ENCODE measurements around the gene D2HGDH. TPM values are rescaled to one million over a fixed set of nuclear protein-coding genes. Genes with fewer than 3 reads are reported as not detected.

D2HGDH gene
- total and polyA plus RNA-seq, 10 of the 15 experiments (the other 5 are each of a cell fraction or from before 2014, with no cell fraction given), result 0.52 to 32.1 (median 11.0) TPM

DNA sequence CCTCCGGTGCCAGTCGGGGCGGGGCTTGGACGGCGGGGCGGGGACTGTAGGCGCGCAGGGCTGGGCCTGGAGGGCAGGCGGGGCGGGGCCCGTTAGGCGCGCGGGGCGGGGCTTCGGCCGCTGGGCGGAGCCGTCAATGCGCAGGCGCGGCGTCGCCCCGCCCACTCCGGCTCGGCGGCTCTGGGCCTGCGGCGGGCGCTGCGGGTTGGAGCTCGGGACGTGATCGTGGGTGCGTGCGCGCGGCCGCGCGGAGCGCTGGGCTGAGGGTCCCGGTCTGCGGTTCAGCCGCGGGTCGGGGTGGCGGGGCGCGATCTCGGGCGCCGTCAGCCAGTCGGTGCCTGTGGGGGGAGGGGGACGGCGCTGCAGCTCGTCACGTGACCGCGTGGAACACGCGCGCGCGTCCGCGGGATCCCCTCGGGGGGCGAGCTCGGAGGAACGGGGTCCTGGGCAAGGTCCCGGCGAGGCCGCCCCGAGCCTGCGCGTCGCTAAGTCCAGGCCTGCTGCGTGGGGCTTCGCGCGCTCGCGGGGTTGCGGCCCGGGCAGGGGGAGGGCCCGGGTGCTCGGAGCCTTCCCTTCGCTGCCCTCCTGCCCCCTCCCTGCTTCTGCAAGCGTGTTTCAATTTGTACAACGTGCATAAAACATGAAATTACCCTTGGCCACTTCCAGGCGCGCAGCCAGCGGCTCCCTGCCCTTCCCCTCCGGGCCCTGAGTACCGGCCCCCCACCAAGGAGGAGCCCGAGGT is at the start of gene D2HGDH (continued):
- TF ChIP-seq, protein P1, sequence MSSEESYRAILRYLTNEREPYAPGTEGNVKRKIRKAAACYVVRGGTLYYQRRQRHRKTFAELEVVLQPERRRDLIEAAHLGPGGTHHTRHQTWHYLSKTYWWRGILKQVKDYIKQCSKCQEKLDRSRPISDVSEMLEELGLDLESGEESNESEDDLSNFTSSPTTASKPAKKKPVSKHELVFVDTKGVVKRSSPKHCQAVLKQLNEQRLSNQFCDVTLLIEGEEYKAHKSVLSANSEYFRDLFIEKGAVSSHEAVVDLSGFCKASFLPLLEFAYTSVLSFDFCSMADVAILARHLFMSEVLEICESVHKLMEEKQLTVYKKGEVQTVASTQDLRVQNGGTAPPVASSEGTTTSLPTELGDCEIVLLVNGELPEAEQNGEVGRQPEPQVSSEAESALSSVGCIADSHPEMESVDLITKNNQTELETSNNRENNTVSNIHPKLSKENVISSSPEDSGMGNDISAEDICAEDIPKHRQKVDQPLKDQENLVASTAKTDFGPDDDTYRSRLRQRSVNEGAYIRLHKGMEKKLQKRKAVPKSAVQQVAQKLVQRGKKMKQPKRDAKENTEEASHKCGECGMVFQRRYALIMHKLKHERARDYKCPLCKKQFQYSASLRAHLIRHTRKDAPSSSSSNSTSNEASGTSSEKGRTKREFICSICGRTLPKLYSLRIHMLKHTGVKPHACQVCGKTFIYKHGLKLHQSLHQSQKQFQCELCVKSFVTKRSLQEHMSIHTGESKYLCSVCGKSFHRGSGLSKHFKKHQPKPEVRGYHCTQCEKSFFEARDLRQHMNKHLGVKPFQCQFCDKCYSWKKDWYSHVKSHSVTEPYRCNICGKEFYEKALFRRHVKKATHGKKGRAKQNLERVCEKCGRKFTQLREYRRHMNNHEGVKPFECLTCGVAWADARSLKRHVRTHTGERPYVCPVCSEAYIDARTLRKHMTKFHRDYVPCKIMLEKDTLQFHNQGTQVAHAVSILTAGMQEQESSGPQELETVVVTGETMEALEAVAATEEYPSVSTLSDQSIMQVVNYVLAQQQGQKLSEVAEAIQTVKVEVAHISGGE (CRISPR knock-in tag; IDR thresholded peaks at IDR 0.05), result no peak
- no peak for TF ChIP-seq BCL11A (IDR thresholded peaks at IDR 0.05; ENCODE audit: low read depth, low read length)
- no peak for TF ChIP-seq SMC3 (IDR thresholded peaks at IDR 0.05; ENCODE audit: borderline replicate concordance, low read length)
- TF ChIP-seq SREBF2 (IDR thresholded peaks at IDR 0.05; ENCODE audit: low read length), result no peak
- no peak for TF ChIP-seq NBN (IDR thresholded peaks at IDR 0.05)
- no peak for TF ChIP-seq PML (IDR thresholded peaks at IDR 0.05; ENCODE audit: low read length)
- TF ChIP-seq FOXM1 (IDR thresholded peaks at IDR 0.05; ENCODE audit: low read depth, low read length), result no peak
- no peak for TF ChIP-seq NR2C1 (IDR thresholded peaks at IDR 0.05)
- no peak for TF ChIP-seq MYB (IDR thresholded peaks at IDR 0.05; ENCODE audit: borderline replicate concordance, low read depth, low read length)
- TF ChIP-seq MYC (IDR thresholded peaks at IDR 0.05; ENCODE audit: insufficient read depth, insufficient read length, insufficient replicate concordance, low read length, severe bottlenecking), result peak; percentile 70
- TF ChIP-seq, protein P2, sequence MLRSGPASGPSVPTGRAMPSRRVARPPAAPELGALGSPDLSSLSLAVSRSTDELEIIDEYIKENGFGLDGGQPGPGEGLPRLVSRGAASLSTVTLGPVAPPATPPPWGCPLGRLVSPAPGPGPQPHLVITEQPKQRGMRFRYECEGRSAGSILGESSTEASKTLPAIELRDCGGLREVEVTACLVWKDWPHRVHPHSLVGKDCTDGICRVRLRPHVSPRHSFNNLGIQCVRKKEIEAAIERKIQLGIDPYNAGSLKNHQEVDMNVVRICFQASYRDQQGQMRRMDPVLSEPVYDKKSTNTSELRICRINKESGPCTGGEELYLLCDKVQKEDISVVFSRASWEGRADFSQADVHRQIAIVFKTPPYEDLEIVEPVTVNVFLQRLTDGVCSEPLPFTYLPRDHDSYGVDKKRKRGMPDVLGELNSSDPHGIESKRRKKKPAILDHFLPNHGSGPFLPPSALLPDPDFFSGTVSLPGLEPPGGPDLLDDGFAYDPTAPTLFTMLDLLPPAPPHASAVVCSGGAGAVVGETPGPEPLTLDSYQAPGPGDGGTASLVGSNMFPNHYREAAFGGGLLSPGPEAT (IDR thresholded peaks at IDR 0.05; ENCODE audit: low read depth), result no peak
- TF ChIP-seq, protein P3, sequence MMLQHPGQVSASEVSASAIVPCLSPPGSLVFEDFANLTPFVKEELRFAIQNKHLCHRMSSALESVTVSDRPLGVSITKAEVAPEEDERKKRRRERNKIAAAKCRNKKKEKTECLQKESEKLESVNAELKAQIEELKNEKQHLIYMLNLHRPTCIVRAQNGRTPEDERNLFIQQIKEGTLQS (IDR thresholded peaks at IDR 0.05; ENCODE audit: borderline replicate concordance, extremely low read depth, low read depth, low read length), result peak; percentile 65; the same call in 1 of the 2 replicates
- TF ChIP-seq, protein P4, sequence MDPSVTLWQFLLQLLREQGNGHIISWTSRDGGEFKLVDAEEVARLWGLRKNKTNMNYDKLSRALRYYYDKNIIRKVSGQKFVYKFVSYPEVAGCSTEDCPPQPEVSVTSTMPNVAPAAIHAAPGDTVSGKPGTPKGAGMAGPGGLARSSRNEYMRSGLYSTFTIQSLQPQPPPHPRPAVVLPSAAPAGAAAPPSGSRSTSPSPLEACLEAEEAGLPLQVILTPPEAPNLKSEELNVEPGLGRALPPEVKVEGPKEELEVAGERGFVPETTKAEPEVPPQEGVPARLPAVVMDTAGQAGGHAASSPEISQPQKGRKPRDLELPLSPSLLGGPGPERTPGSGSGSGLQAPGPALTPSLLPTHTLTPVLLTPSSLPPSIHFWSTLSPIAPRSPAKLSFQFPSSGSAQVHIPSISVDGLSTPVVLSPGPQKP (IDR thresholded peaks at IDR 0.05; ENCODE audit: low read depth, low read length), result no peak
- TF ChIP-seq CBX3 (IDR thresholded peaks at IDR 0.05; ENCODE audit: borderline replicate concordance, low read depth), result no peak
- TF ChIP-seq KLF5 (IDR thresholded peaks at IDR 0.05; ENCODE audit: partially characterized antibody), result no peak
- no peak for TF ChIP-seq SMAD5 (IDR thresholded peaks at IDR 0.05; ENCODE audit: low read depth)
- TF ChIP-seq POLR2A (IDR thresholded peaks at IDR 0.05; ENCODE audit: low read depth, low read length), result peak; percentile 83
- TF ChIP-seq ASH2L (IDR thresholded peaks at IDR 0.05; ENCODE audit: borderline replicate concordance, low read depth), result 0 out of 2 replicates have a peak, but pooled peaks have one; percentile 51
- TF ChIP-seq RAD51 (IDR thresholded peaks at IDR 0.05), result peak; percentile 86
- no peak for TF ChIP-seq TAF1 (IDR thresholded peaks at IDR 0.05; ENCODE audit: borderline replicate concordance, low read depth, low read length)
- TF ChIP-seq, protein P5, sequence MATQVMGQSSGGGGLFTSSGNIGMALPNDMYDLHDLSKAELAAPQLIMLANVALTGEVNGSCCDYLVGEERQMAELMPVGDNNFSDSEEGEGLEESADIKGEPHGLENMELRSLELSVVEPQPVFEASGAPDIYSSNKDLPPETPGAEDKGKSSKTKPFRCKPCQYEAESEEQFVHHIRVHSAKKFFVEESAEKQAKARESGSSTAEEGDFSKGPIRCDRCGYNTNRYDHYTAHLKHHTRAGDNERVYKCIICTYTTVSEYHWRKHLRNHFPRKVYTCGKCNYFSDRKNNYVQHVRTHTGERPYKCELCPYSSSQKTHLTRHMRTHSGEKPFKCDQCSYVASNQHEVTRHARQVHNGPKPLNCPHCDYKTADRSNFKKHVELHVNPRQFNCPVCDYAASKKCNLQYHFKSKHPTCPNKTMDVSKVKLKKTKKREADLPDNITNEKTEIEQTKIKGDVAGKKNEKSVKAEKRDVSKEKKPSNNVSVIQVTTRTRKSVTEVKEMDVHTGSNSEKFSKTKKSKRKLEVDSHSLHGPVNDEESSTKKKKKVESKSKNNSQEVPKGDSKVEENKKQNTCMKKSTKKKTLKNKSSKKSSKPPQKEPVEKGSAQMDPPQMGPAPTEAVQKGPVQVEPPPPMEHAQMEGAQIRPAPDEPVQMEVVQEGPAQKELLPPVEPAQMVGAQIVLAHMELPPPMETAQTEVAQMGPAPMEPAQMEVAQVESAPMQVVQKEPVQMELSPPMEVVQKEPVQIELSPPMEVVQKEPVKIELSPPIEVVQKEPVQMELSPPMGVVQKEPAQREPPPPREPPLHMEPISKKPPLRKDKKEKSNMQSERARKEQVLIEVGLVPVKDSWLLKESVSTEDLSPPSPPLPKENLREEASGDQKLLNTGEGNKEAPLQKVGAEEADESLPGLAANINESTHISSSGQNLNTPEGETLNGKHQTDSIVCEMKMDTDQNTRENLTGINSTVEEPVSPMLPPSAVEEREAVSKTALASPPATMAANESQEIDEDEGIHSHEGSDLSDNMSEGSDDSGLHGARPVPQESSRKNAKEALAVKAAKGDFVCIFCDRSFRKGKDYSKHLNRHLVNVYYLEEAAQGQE (IDR thresholded peaks at IDR 0.05; ENCODE audit: low read depth, low read length), result no peak
